Loucy (cell line): Measurements from ENCODE around the gene TTC31.

Experiments used
- EZH2phosphoT487 ChIP-seq: fragments of 200-600 bp; IDR thresholded peaks from 2 replicates; pipeline ENCODE4 v1.6.1; 2018; ENCODE audit warnings: antibody characterized with exemption, mild to moderate bottlenecking, moderate library complexity, borderline replicate concordance
- TF ChIP-seq, protein P1 (sequence below): fragments of 200-600 bp; sonication (generic); conservative IDR thresholded peaks from 2 replicates; pipeline ENCODE4 v1.5.1; 2014; ENCODE audit warnings: mild to moderate bottlenecking, antibody characterized with exemption, low read length

DNA sequence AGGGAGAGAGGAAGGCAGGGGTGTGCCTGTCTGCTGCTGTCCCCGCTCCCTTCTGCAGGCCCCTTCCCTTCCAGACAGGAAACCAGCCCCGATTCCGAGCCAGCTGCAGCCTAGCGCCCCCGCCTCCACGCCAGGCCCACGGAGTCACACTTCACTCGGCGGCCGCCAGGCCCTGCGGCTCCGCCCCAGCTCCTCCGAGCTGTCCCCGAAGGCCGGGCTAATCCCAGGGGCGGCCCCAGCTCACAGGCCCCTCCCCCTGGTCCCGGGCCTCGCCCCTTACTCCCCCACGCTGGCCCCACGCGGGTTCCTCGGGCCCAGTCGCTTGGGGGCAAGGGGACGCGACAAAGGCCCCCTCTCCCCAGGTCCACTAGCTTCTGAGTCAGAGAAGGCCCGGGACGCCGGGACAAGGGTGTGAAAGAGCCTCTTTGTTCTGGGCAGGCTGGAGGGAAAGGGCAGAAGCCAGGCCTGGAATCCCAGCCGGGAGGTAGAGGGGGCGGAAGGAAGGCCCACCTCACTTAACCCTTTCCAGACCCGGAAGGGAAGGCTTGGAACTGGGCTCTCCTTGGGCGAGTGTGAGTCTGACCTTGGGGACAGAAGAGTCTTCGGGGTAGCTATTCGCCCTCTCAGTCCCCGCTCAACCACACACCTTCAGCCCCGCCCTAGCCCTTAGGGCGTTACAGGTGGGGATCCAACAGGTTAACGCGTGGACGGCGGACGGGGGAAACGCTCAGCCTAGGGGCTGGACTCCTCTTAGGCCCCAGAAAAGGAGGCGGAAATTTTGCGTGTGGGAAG lies 42.3 kb upstream of the TTC31 start:
- TF ChIP-seq, protein P1, sequence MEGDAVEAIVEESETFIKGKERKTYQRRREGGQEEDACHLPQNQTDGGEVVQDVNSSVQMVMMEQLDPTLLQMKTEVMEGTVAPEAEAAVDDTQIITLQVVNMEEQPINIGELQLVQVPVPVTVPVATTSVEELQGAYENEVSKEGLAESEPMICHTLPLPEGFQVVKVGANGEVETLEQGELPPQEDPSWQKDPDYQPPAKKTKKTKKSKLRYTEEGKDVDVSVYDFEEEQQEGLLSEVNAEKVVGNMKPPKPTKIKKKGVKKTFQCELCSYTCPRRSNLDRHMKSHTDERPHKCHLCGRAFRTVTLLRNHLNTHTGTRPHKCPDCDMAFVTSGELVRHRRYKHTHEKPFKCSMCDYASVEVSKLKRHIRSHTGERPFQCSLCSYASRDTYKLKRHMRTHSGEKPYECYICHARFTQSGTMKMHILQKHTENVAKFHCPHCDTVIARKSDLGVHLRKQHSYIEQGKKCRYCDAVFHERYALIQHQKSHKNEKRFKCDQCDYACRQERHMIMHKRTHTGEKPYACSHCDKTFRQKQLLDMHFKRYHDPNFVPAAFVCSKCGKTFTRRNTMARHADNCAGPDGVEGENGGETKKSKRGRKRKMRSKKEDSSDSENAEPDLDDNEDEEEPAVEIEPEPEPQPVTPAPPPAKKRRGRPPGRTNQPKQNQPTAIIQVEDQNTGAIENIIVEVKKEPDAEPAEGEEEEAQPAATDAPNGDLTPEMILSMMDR: no peak
- TF ChIP-seq EZH2phosphoT487: no peak
